K562 (cell line): ENCODE measurements around the gene TSHB. TPM values are rescaled to one million over a fixed set of nuclear protein-coding genes. Genes with fewer than 3 reads are reported as not detected.

Experiments
- ATAC-seq: fragments of 200-7000 bp; cut with Tn5 transposase; 3 replicates; pipeline ENCODE4 v1.9.1; 2020; ENCODE audit warnings: moderate library complexity
- BruUV-seq: library from RNA; stranded (reverse); fragments of 400-500 nt; replicated peaks from 2 replicates; lab custom pipeline; 2021; lab: Mats Ljungman, UMichigan
- CTCF ChIA-PET: fragments of 300-600 bp; formaldehyde crosslinking; extraction: SDS; loops from one replicate; lab custom pipeline; 2021; ENCODE audit warnings: low intra/inter-chr PET ratio; lab: Yijun Ruan, JAX
- POLR2A ChIA-PET: fragments of 300-600, 350-650 bp; sonication (Branson Sonifier 250); formaldehyde crosslinking; extraction: SDS; loops from one replicate; lab custom pipeline; 2021; ENCODE audit warnings: antibody characterized with exemption, inconsistent platforms; lab: Yijun Ruan, JAX
- DNase-seq, 4 experiments: peaks; one replicate each; pipeline versions ENCODE4 v3.0.0 to v3.0.0-alpha.2; 2011 to 2018; ENCODE audit warnings: low spot score in 3 of 4, mixed read lengths in 3 of 4; ENCODE audit errors: extremely low read depth in 1 of 4
- FAIRE-seq: peaks from 2 replicates; lab custom pipeline; 2011; peaks lifted over from hg19 to GRCh38; lab: Jason Lieb, UNC
- H2AFZ ChIP-seq: 2 replicates; pipeline ENCODE4 v1.6.0; 2011; ENCODE audit warnings: low read depth, low read length, control low read depth, inconsistent platforms
- H3K27ac ChIP-seq: fragments of 200-600 bp; 3 replicates; pipeline ENCODE4 v1.8.0; 2011; ENCODE audit warnings: low read depth, mild to moderate bottlenecking, control low read depth, inconsistent platforms, low read length, moderate library complexity, mixed read lengths; ENCODE audit errors: extremely low read depth
- H3K27me3 ChIP-seq, 2 experiments: fragments of 300-600 bp in 1 of 2; 2 replicates in 1 of 2; 3 replicates in 1 of 2; pipeline versions ENCODE4 v1.6.0 to v1.8.0; 2011; ENCODE audit warnings: inconsistent platforms in 2 of 2, low read length in 2 of 2, mild to moderate bottlenecking in 1 of 2, mixed read lengths in 1 of 2, moderate library complexity in 1 of 2; ENCODE audit not compliant: control insufficient read depth in 2 of 2, insufficient read depth in 2 of 2
- H3K36me3 ChIP-seq: fragments of 300-600 bp; 3 replicates; pipeline ENCODE4 v1.8.0; 2011; ENCODE audit warnings: mild to moderate bottlenecking, low read length, inconsistent platforms; ENCODE audit not compliant: control insufficient read depth, insufficient read depth
- H3K4me1 ChIP-seq, 2 experiments: fragments of 200-600 bp in 1 of 2; replicated peaks in 1 of 2; 2 replicates in 1 of 2; 3 replicates in 1 of 2; pipeline versions ENCODE4 v1.5.1 to v1.8.0; 2011; ENCODE audit warnings: inconsistent platforms in 2 of 2, low read length in 2 of 2, mild to moderate bottlenecking in 1 of 2, mixed read lengths in 1 of 2, moderate library complexity in 1 of 2; ENCODE audit not compliant: control insufficient read depth in 2 of 2, insufficient read depth in 2 of 2
- H3K4me2 ChIP-seq: 2 replicates; pipeline ENCODE4 v1.6.1; 2011; ENCODE audit warnings: low read length, control low read depth, inconsistent platforms, mixed read lengths; ENCODE audit not compliant: insufficient read depth
- H3K4me3 ChIP-seq: fragments of 200-600 bp; sonication (generic), shearing (Covaris generic); 2 replicates; pipeline ENCODE4 v1.5.1; 2016; ENCODE audit warnings: control low read depth, inconsistent platforms
- H3K79me2 ChIP-seq: fragments of 200-600 bp; 3 replicates; pipeline ENCODE4 v1.8.0; 2011; ENCODE audit warnings: low read length, inconsistent platforms; ENCODE audit not compliant: control insufficient read depth, insufficient read depth
- H3K9ac ChIP-seq, 2 experiments: 2 replicates each; pipeline versions ENCODE4 v1.6.0 to v1.6.1; 2011; ENCODE audit warnings: low read depth in 2 of 2, low read length in 2 of 2, control low read depth in 1 of 2, inconsistent platforms in 1 of 2, mild to moderate bottlenecking in 1 of 2, mixed read lengths in 1 of 2; ENCODE audit not compliant: insufficient read depth in 1 of 2
- H3K9me1 ChIP-seq: one replicate; pipeline ENCODE4 v1.6.0; 2011; ENCODE audit warnings: inconsistent platforms, mild to moderate bottlenecking, low read length, moderate library complexity; ENCODE audit not compliant: control insufficient read depth, insufficient read depth
- H3K9me3 ChIP-seq: replicated peaks from 2 replicates; pipeline ENCODE4 v1.5.1; 2011; ENCODE audit warnings: low read depth, low read length, inconsistent platforms; ENCODE audit not compliant: control insufficient read depth, insufficient read depth
- H4K20me1 ChIP-seq: replicated peaks from 2 replicates; pipeline ENCODE4 v1.6.1; 2011; ENCODE audit warnings: low read length, inconsistent platforms, mixed read lengths; ENCODE audit not compliant: control insufficient read depth, insufficient read depth
- RBM17 ChIP-seq: fragments of 200-400 bp; formaldehyde crosslinking; IDR thresholded peaks from 2 replicates; pipeline ENCODE4 v1.6.1; 2017; ENCODE audit warnings: low read depth, mild to moderate bottlenecking, low read length, borderline replicate concordance
- SP2 ChIP-seq: IDR thresholded peaks from 2 replicates; pipeline ENCODE4 v1.6.1; 2011; ENCODE audit warnings: mild to moderate bottlenecking, low read depth, low read length, moderate library complexity; ENCODE audit not compliant: poor library complexity, severe bottlenecking; ENCODE audit errors: extremely low read depth
- ZBTB17 ChIP-seq: fragments of 450-650 bp; formaldehyde crosslinking; IDR thresholded peaks from 2 replicates; pipeline ENCODE4 v1.4.0; 2020; ENCODE audit warnings: mild to moderate bottlenecking
- ZKSCAN3 ChIP-seq: fragments of 250-450 bp; sonication (Bioruptor Pico); IDR thresholded peaks from 2 replicates; pipeline ENCODE4 v1.4.0; 2020
- ZNF232 ChIP-seq: sonication (generic); formaldehyde crosslinking; IDR thresholded peaks from 2 replicates; pipeline ENCODE4 v1.8.0; 2022; ENCODE audit warnings: mild to moderate bottlenecking, missing genetic modification reagents
- WGBS: fragments of 100-300 bp; shearing (Covaris generic); methylation state at CpG from one replicate; pipeline ENCODE4 v1.1.6; 2016; ENCODE audit warnings: low coverage, mixed read lengths; ENCODE audit not compliant: insufficient coverage; ENCODE audit errors: missing lambda C conversion rate; 5-methylcytosine and 5-hydroxymethylcytosine counted together
- in situ Hi-C: fragments of 300-500 bp; cut with MboI; formaldehyde crosslinking; loops from 4 replicates; pipeline ENCODE4 v1.15.0; 2018; ENCODE audit warnings: inconsistent platforms, mixed read lengths
- intact Hi-C: fragments of 100-400 bp; cut with micrococcal nuclease; formaldehyde crosslinking; loops from 2 replicates; pipeline ENCODE4 v1.14.2; 2022
- polyA plus RNA-seq, 8 experiments: library from polyadenylated mRNA; depleted of rRNA in 4 of 8; stranded (reverse) in 5 of 8; unstranded in 3 of 8; fragments of >200 nt; fragmentation: Nextera tagmentation in 2 of 8; fragmentation: Illumina TruSeq in 1 of 8; extraction: Ambion mirVana in 2 of 8; extraction: Trizol in 1 of 8; gene quantifications; 2 replicates each; pipeline versions ENCODE4 v1.2.1 to v1.2.3, GENCODE V29; 2011 to 2014; ENCODE audit warnings: inconsistent platforms in 1 of 8, missing spikeins in 1 of 8
- total RNA-seq, 7 experiments: library from RNA; depleted of rRNA in 6 of 7; stranded (reverse); fragments of >200 nt in 6 of 7; fragmentation: Illumina TruSeq in 2 of 7; extraction: Trizol in 2 of 7; gene quantifications; 2 replicates each; pipeline versions ENCODE4 v1.2.1 to v1.2.3, GENCODE V29; 2011 to 2021; ENCODE audit warnings: low replicate concordance in 1 of 7

Gene TSHB
- total and polyA plus RNA-seq, 9 of the 15 experiments (the other 6 are each of a cell fraction or from before 2014, with no cell fraction given) = not detected

DNA sequence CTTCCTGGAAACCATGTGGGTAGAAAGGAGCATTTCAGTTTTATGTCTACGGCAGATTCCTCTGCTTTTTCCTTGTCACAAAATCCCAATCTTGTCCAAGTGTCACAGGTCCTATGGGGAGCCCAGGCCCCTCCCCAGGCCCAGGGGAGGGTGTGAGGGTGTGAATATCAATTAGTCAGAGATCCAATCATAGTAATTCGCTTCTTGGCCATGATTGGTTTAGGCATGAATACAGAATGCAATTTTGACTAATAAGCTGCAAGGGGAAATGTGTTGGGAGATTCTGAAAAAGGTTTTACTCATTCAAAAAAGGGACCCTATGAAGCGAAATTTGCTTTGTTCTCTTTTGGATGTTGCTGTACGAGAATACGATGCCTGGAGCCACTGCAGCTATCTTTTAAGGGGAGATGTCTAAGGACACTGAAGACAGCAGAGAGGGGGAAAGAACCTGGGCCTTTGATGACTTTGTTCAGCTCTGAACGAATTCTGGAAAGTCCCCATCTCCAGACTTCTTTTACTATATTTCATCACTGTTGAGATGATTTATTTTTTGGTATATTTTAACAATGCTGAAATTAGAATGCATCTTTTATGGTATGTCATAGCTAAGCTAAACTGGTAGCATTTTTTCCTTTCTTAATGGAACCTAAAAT is 41.5 kb downstream of the TSHB start:
- H3K9ac ChIP-seq = no peak overlapping the region
- TF ChIP-seq ZNF232 (CRISPR knock-in tag) (no peak), RBM17 (no peak), ZKSCAN3 (CRISPR knock-in tag) (no peak), SP2 (no peak), ZBTB17 (CRISPR knock-in tag) (no peak)
- no peak for FAIRE-seq
- H3K27ac ChIP-seq = no peak overlapping the region
- H3K9me3 ChIP-seq = no peaks in the 10 kb centered on the region
- no peak overlapping the region for H3K4me2 ChIP-seq
- no peaks in the 10 kb centered on the region for H3K4me1 ChIP-seq
- BruUV-seq = no TSS peak
- no peak for ATAC-seq
- H4K20me1 ChIP-seq = no peaks in the 10 kb centered on the region
- intact Hi-C loops (no loop called here), in situ Hi-C loops (loop anchor here (25.0 kb wide), 1 partner anchor 1084 kb away; the partner anchor contains the start of gene OLFML3)
- WGBS = 0% methylated on average over 6 of the region's 6 CpGs
- no peak for DNase-seq
- H3K36me3 ChIP-seq = no peaks in the 10 kb centered on the region
- ChIA-PET POLR2A (interaction anchor here (1.0 to 2.1 kb wide), 2 partner anchors 13 to 27 kb away, joined by 3 to 5 read pairs; no protein-coding TSS in a partner anchor), CTCF (no interaction called here)
- H3K79me2 ChIP-seq = no peaks in the 10 kb centered on the region
- peaks cover 0 to 7% of the 10 kb centered on the region in 2 experiments; a peak in 1 of 5 replicates for H3K27me3 ChIP-seq
- no peaks in the 10 kb centered on the region for H3K9me1 ChIP-seq
- H3K4me3 ChIP-seq = no peak overlapping the region
- no peak overlapping the region for H2AFZ ChIP-seq
